Endodermal cell (in vitro differentiated cells): Measurements from ENCODE around the gene BICD2. TPM values are rescaled to one million over a fixed set of nuclear protein-coding genes. Genes with fewer than 3 reads are reported as not detected.

Experiments
- DNase-seq: peaks from one replicate; pipeline ENCODE4 v3.0.0-alpha.2; 2017
- H3K27ac ChIP-seq: 2 replicates; pipeline ENCODE4 v1.5.1; 2013; ENCODE audit warnings: mild to moderate bottlenecking, low read depth, low read length, moderate library complexity
- H3K27me3 ChIP-seq: 2 replicates; pipeline ENCODE4 v1.6.1; 2013; ENCODE audit warnings: mild to moderate bottlenecking, low read length, moderate library complexity; ENCODE audit not compliant: insufficient read depth, control insufficient read depth, poor library complexity, severe bottlenecking
- H3K36me3 ChIP-seq: 2 replicates; pipeline ENCODE4 v1.7.0; 2013; ENCODE audit warnings: mild to moderate bottlenecking, low read length, moderate library complexity; ENCODE audit not compliant: control insufficient read depth, insufficient read depth
- H3K4me1 ChIP-seq: one replicate; pipeline ENCODE4 v1.7.0; 2013; ENCODE audit warnings: low read length; ENCODE audit not compliant: control insufficient read depth, insufficient read depth
- H3K4me3 ChIP-seq: 2 replicates; pipeline ENCODE4 v1.5.1; 2013; ENCODE audit warnings: mild to moderate bottlenecking, low read length, moderate library complexity
- H3K9ac ChIP-seq: 2 replicates; pipeline ENCODE4 v1.6.1; 2013; ENCODE audit warnings: mild to moderate bottlenecking, low read length, moderate library complexity; ENCODE audit not compliant: poor library complexity, severe bottlenecking; ENCODE audit errors: extremely low read depth
- H3K9me3 ChIP-seq: 2 replicates; pipeline ENCODE4 v1.6.1; 2013; ENCODE audit warnings: mild to moderate bottlenecking, low read length, moderate library complexity; ENCODE audit not compliant: control insufficient read depth
- H3K27ac Mint-ChIP-seq: 2 replicates; pipeline ENCODE4 v1.8.0; 2020; ENCODE audit warnings: mixed read lengths
- H3K27me3 Mint-ChIP-seq: 2 replicates; pipeline ENCODE4 v1.8.0; 2021; ENCODE audit warnings: mild to moderate bottlenecking, mixed read lengths; ENCODE audit not compliant: insufficient read depth
- H3K36me3 Mint-ChIP-seq: 2 replicates; pipeline ENCODE4 v1.8.0; 2020; ENCODE audit warnings: low read depth, mixed read lengths
- H3K4me1 Mint-ChIP-seq: 2 replicates; pipeline ENCODE4 v1.8.0; 2020; ENCODE audit warnings: mixed read lengths
- H3K4me3 Mint-ChIP-seq: 2 replicates; pipeline ENCODE4 v1.8.0; 2020; ENCODE audit warnings: mild to moderate bottlenecking, moderate library complexity, mixed read lengths
- H3K9me3 Mint-ChIP-seq: 2 replicates; pipeline ENCODE4 v1.8.0; 2020; ENCODE audit warnings: mild to moderate bottlenecking, mixed read lengths
- WGBS, 2 experiments: methylation state at CpG; one replicate each; pipeline versions ENCODE4 v1.1.5 to v1.1.7; 2013; ENCODE audit warnings: missing lambda C conversion rate in 2 of 2, mixed read lengths in 1 of 2; ENCODE audit not compliant: insufficient coverage in 1 of 2, insufficient read length in 1 of 2; 5-methylcytosine and 5-hydroxymethylcytosine counted together
- total RNA-seq, 2 donors: library from RNA; stranded (reverse); fragmentation: NEBNext Ultra II Directional in 1 of 2; extraction: Animal tissue kit (Norgen Biotek cat#: 25700) in 1 of 2; gene quantifications; 2 replicates in 1 of 2; 3 replicates in 1 of 2; pipeline ENCODE4 v1.2.1, GENCODE V29; 2021
- TF ChIP-seq, protein P1 (sequence below): fragments of 200-600 bp; sonication (generic); conservative IDR thresholded peaks from 2 replicates; pipeline ENCODE4 v1.5.0; 2021; ENCODE audit warnings: antibody characterized with exemption, mild to moderate bottlenecking

The BICD2 gene
- total RNA-seq, 2 donors from 2014 or later = 20.7 to 20.9 TPM

DNA sequence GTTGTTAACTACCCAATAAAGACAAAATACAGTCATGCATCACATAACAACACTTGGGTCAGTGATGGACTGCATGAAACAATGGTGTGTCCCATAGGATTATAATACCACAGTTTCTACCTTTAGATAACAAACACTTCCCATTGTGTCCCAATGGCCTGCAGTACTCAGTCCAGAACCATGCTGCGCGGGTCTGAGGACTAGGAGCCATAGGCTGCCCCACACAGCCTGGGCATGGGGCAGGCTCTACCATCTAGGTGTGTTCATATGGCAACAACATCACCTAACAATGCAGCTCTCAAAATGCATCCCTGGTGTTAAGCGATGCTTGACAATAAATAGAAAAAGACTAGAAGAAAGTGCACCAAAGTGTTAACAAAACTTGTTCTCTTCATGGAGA, 101.5 kb downstream of the BICD2 start:
- peaks cover 12% of the 10 kb centered on the region for H3K4me1 Mint-ChIP-seq
- DNase-seq = no peak
- H3K36me3 ChIP-seq = peaks cover 4% of the 10 kb centered on the region
- H3K9me3 ChIP-seq = no peaks in the 10 kb centered on the region
- WGBS, 2 experiments = 92 to 98% methylated on average over 2 to 3 of the region's 3 CpGs
- H3K27ac Mint-ChIP-seq = no peak overlapping the region
- H3K4me1 ChIP-seq = no peaks in the 10 kb centered on the region
- no peak overlapping the region for H3K9ac ChIP-seq
- H3K9me3 Mint-ChIP-seq = no peaks in the 10 kb centered on the region
- H3K27ac ChIP-seq = no peak overlapping the region
- H3K27me3 Mint-ChIP-seq = no peaks in the 10 kb centered on the region
- H3K4me3 ChIP-seq = no peak overlapping the region
- no peak overlapping the region for H3K4me3 Mint-ChIP-seq
- TF ChIP-seq, protein P1, sequence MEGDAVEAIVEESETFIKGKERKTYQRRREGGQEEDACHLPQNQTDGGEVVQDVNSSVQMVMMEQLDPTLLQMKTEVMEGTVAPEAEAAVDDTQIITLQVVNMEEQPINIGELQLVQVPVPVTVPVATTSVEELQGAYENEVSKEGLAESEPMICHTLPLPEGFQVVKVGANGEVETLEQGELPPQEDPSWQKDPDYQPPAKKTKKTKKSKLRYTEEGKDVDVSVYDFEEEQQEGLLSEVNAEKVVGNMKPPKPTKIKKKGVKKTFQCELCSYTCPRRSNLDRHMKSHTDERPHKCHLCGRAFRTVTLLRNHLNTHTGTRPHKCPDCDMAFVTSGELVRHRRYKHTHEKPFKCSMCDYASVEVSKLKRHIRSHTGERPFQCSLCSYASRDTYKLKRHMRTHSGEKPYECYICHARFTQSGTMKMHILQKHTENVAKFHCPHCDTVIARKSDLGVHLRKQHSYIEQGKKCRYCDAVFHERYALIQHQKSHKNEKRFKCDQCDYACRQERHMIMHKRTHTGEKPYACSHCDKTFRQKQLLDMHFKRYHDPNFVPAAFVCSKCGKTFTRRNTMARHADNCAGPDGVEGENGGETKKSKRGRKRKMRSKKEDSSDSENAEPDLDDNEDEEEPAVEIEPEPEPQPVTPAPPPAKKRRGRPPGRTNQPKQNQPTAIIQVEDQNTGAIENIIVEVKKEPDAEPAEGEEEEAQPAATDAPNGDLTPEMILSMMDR = no peak
- no peaks in the 10 kb centered on the region for H3K27me3 ChIP-seq
- peaks cover 6% of the 10 kb centered on the region for H3K36me3 Mint-ChIP-seq

DNA sequence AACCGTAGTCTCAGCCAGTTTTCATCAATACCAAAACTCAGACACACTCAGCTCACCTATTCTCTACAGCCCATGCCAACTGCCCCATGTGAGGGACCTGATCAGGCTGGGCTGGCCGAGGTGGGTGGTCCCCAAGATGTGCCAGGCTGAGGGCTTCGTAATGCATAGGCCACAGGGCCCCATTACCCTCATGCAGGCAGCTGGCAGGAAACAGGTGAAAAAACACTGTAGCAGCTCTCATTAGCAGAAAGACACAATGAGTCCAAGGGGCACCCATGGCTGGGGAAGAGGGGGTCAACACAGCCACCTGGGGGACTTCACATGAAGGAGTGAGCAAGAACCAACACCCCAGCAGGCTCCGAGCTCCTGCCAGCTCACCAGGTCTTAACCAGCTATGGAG, 102.9 kb downstream of the BICD2 start:
- Histone ChIP-seq H3K4me1 (no peaks in the 10 kb centered on the region), H3K9ac (no peak overlapping the region), H3K4me3 (no peak overlapping the region), H3K36me3 (peaks cover 8% of the 10 kb centered on the region), H3K9me3 (no peaks in the 10 kb centered on the region), H3K27me3 (no peaks in the 10 kb centered on the region), H3K27ac (no peak overlapping the region)
- DNase-seq = no peak
- H3K4me3 Mint-ChIP-seq = no peak overlapping the region
- WGBS, 2 experiments = 89 to 100% methylated on average over 1 to 4 of the region's 4 CpGs
- peak overlapping the region; percentile 2 for H3K27ac Mint-ChIP-seq
- no peaks in the 10 kb centered on the region for H3K9me3 Mint-ChIP-seq
- H3K36me3 Mint-ChIP-seq = peaks cover 11% of the 10 kb centered on the region
- TF ChIP-seq, protein P1 = no peak
- H3K27me3 Mint-ChIP-seq = no peaks in the 10 kb centered on the region
- H3K4me1 Mint-ChIP-seq = peaks cover 12% of the 10 kb centered on the region

Other genes with a start within 250 kb of the BICD2 start
- gene ECM2, start 228.8 kb downstream of the BICD2 start, total RNA-seq = 1 to 10 TPM; 1.8 to 3.2 TPM
- gene IPPK, start 94.7 kb downstream of the BICD2 start, total RNA-seq = 1 to 10 TPM; 9.3 TPM
- gene ZNF484, start 113.2 kb upstream of the BICD2 start, total RNA-seq = 10 to 100 TPM in 1 of 2 donors, 1 to 10 TPM in 1; 9.3 to 17.7 TPM
- gene FGD3, start 182.7 kb upstream of the BICD2 start, total RNA-seq = 1 to 10 TPM; 1.4 to 1.9 TPM